ENCODE data around the gene ADH4.
"Not testable (repeated sequence)": the region's sequence is repeated elsewhere in the genome, so short reads cannot be mapped to it uniquely, and the experiment has no call there.

Gene ADH4

GRCh38 chr4:99104153-99104552, 39.9 kb downstream of the ADH4 start:
- H3K27me3 ChIP-seq (ENCODE audit: insufficient read depth, low read depth, severe bottlenecking) = no peaks in the 10 kb centered on the region
- no peak for DNase-seq
- no peaks in the 10 kb centered on the region for H3K9me3 ChIP-seq (ENCODE audit: severe bottlenecking)
- no peak for TF ChIP-seq CTCF (IDR thresholded peaks at IDR 0.05; ENCODE audit: low read depth, low read length)
- H3K4me3 ChIP-seq (ENCODE audit: low read depth, low read length) = no peak overlapping the region
- H3K27ac ChIP-seq = no peak overlapping the region
- no peaks in the 10 kb centered on the region for H3K36me3 ChIP-seq

GRCh38 chr4:99103166-99103565, 40.9 kb downstream of the ADH4 start:
- no peak for DNase-seq

GRCh38 chr4:99102634-99103033, 41.5 kb downstream of the ADH4 start:
- Histone ChIP-seq H3K27me3 (ENCODE audit: insufficient read depth, low read depth, severe bottlenecking) (no peaks in the 10 kb centered on the region), H3K9me3 (ENCODE audit: severe bottlenecking) (no peaks in the 10 kb centered on the region), H3K27ac (no peak overlapping the region), H3K36me3 (no peaks in the 10 kb centered on the region), H3K4me3 (ENCODE audit: low read depth, low read length) (no peak overlapping the region)
- DNase-seq = no peak
- TF ChIP-seq CTCF (IDR thresholded peaks at IDR 0.05; ENCODE audit: low read depth, low read length) = no peak

More at GRCh38 chr4:99103166-99103565, 40.9 kb downstream of the ADH4 start:
- Histone ChIP-seq H3K4me3 (ENCODE audit: low read depth, low read length) (no peak overlapping the region), H3K36me3 (no peaks in the 10 kb centered on the region), H3K27me3 (ENCODE audit: insufficient read depth, low read depth, severe bottlenecking) (no peaks in the 10 kb centered on the region), H3K9me3 (ENCODE audit: severe bottlenecking) (no peaks in the 10 kb centered on the region), H3K27ac (no peak overlapping the region)
- no peak for TF ChIP-seq CTCF (IDR thresholded peaks at IDR 0.05; ENCODE audit: low read depth, low read length)

GRCh38 chr4:99100876-99101275, 43.2 kb downstream of the ADH4 start:
- Histone ChIP-seq H3K36me3 (no peaks in the 10 kb centered on the region), H3K27me3 (ENCODE audit: insufficient read depth, low read depth, severe bottlenecking) (no peaks in the 10 kb centered on the region), H3K27ac (no peak overlapping the region), H3K4me3 (ENCODE audit: low read depth, low read length) (no peak overlapping the region), H3K9me3 (ENCODE audit: severe bottlenecking) (no peaks in the 10 kb centered on the region)
- DNase-seq = no peak
- no peak for TF ChIP-seq CTCF (IDR thresholded peaks at IDR 0.05; ENCODE audit: low read depth, low read length)

GRCh38 chr4:99099814-99100213, 44.3 kb downstream of the ADH4 start:
- H3K9me3 ChIP-seq (ENCODE audit: severe bottlenecking); H3K27ac ChIP-seq; H3K4me3 ChIP-seq (ENCODE audit: low read depth, low read length); H3K36me3 ChIP-seq; H3K27me3 ChIP-seq (ENCODE audit: insufficient read depth, low read depth, severe bottlenecking); DNase-seq: not testable (repeated sequence)

GRCh38 chr4:99099311-99099710, 44.8 kb downstream of the ADH4 start:
- DNase-seq = no peak
- Histone ChIP-seq H3K9me3 (ENCODE audit: severe bottlenecking) (peaks cover 3% of the 10 kb centered on the region), H3K36me3 (no peaks in the 10 kb centered on the region), H3K4me3 (ENCODE audit: low read depth, low read length) (no peak overlapping the region), H3K27me3 (ENCODE audit: insufficient read depth, low read depth, severe bottlenecking) (no peaks in the 10 kb centered on the region), H3K27ac (no peak overlapping the region)
- TF ChIP-seq CTCF (IDR thresholded peaks at IDR 0.05; ENCODE audit: low read depth, low read length) = no peak

- H3K9me3 ChIP-seq (ENCODE audit: severe bottlenecking); DNase-seq; H3K4me3 ChIP-seq (ENCODE audit: low read depth, low read length); H3K36me3 ChIP-seq; H3K27me3 ChIP-seq (ENCODE audit: insufficient read depth, low read depth, severe bottlenecking); H3K27ac ChIP-seq: not testable (repeated sequence)
These were observed 52.3 kb downstream of the ADH4 start for GRCh38 chr4:99091841-99092240.
